Panc1 (cell line): ENCODE results near the gene MGAT4A.

Source experiments
- CTCF ChIP-seq: fragments of 450-650 bp; IDR thresholded peaks from 2 replicates; pipeline ENCODE4 v1.5.1; 2017; ENCODE audit warnings: mild to moderate bottlenecking
- POLR2AphosphoS5 ChIP-seq: IDR thresholded peaks from 2 replicates; pipeline ENCODE4 v1.6.1; 2012; ENCODE audit warnings: mild to moderate bottlenecking, low read depth, low read length, moderate library complexity
- REST ChIP-seq, 2 experiments: IDR thresholded peaks; 2 replicates each; pipeline ENCODE4 v1.6.1; 2011 to 2012; ENCODE audit warnings: low read depth in 2 of 2, control low read depth in 1 of 2, low read length in 1 of 2, mild to moderate bottlenecking in 1 of 2, moderate library complexity in 1 of 2; ENCODE audit not compliant: insufficient read depth in 1 of 2
- SIN3A ChIP-seq: IDR thresholded peaks from 2 replicates; pipeline ENCODE4 v1.6.1; 2012; ENCODE audit warnings: low read depth, mild to moderate bottlenecking, low read length, moderate library complexity, borderline replicate concordance; ENCODE audit not compliant: insufficient read depth
- TCF7L2 ChIP-seq: IDR thresholded peaks from 2 replicates; pipeline ENCODE4 v1.6.1; 2011; ENCODE audit warnings: mild to moderate bottlenecking, low read depth, low read length, inconsistent platforms

GRCh38 chr2:98649992-98650375, 80.9 kb downstream of the MGAT4A start:
- TF ChIP-seq CTCF (no peak), POLR2AphosphoS5 (no peak), REST (IDR thresholded peaks at IDR 0.05; ENCODE audit: insufficient read depth in 1 of 2, low read depth in 2 of 2, low read length in 1 of 2) (no peak), TCF7L2 (no peak), SIN3A (no peak)
